OCI-LY1 (cell line): ENCODE data around the gene LRRC61.

Experiments
- EZH2 ChIP-seq: fragments of 200-600 bp; sonication (generic), shearing (Covaris generic); IDR thresholded peaks from 2 replicates; pipeline ENCODE4 v1.8.0; 2017; ENCODE audit warnings: borderline replicate concordance, mixed run types, mild to moderate bottlenecking, antibody characterized with exemption, low read length, moderate library complexity, mixed read lengths
- TF ChIP-seq, protein P1 (sequence below): fragments of 200-600 bp; sonication (generic), shearing (Covaris generic); IDR thresholded peaks from 2 replicates; pipeline ENCODE4 v1.5.1; 2017; ENCODE audit warnings: mild to moderate bottlenecking, antibody characterized with exemption, low read length, moderate library complexity, mixed read lengths

DNA sequence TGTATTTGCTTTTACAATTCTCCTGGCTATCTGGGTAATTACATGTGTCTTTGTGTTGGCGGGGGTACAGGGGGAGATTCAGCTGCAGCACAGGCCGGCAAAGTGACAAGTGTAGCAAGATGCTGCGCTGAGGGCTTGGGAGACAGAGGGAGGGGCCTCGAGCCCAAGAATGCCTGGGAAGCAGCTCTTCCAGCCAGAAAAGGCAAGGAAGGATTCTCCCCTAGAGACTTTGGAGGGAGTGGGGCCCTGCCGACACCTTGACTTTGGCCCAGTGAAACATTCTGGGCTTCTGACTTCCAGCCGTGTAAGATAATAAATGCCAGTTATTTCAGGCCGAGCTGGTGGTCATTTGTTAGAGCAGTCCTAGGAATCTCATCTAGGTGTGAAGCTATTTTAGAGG lies 38.2 kb downstream of the LRRC61 start:
- TF ChIP-seq, protein P1, sequence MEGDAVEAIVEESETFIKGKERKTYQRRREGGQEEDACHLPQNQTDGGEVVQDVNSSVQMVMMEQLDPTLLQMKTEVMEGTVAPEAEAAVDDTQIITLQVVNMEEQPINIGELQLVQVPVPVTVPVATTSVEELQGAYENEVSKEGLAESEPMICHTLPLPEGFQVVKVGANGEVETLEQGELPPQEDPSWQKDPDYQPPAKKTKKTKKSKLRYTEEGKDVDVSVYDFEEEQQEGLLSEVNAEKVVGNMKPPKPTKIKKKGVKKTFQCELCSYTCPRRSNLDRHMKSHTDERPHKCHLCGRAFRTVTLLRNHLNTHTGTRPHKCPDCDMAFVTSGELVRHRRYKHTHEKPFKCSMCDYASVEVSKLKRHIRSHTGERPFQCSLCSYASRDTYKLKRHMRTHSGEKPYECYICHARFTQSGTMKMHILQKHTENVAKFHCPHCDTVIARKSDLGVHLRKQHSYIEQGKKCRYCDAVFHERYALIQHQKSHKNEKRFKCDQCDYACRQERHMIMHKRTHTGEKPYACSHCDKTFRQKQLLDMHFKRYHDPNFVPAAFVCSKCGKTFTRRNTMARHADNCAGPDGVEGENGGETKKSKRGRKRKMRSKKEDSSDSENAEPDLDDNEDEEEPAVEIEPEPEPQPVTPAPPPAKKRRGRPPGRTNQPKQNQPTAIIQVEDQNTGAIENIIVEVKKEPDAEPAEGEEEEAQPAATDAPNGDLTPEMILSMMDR = no peak
- no peak for TF ChIP-seq EZH2
